Globus pallidus (tissue), 1 donor: ENCODE data around the gene ATG4A.

Experiments
- DNase-seq: peaks from one replicate; pipeline ENCODE4 v3.0.0-alpha.2; 2015; ENCODE audit warnings: low spot score

The ATG4A gene, protein sequence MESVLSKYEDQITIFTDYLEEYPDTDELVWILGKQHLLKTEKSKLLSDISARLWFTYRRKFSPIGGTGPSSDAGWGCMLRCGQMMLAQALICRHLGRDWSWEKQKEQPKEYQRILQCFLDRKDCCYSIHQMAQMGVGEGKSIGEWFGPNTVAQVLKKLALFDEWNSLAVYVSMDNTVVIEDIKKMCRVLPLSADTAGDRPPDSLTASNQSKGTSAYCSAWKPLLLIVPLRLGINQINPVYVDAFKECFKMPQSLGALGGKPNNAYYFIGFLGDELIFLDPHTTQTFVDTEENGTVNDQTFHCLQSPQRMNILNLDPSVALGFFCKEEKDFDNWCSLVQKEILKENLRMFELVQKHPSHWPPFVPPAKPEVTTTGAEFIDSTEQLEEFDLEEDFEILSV

DNA sequence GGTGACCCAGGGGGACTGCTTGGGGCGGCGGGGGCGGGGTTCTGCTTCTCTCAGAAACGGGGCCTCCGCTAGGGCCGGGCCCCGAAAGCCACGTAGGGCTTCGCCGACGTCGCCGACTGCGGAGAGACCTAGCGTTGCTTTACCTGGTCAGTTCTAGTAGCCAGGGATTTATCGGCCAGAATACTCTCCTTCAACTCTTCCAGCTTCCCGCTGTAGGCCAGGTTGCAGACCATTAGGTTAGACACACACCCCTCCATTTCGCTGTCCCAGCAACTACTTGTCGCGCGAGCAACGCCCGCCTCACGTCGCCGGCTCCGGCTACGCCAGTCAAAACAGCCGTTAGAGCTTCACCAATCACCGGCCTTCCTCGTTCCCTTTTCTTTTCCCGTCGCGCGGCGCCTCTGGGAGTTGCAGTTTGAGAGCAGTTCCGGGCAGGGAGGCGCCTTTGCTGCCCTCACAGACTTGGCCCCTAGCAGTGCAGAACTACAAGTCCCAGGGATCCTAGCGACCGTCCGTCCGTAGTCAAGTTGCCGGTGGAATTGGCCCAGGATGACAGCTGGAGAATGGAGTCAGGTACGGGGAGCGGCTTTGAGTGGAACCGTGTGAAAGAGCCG is at the start of gene ATG4A, which contains the start of gene PSMD10:
Gene ATG4A (plus strand): TSS at position 515 of the 614 bp plus-strand sequence. CDS start 49 bp downstream, at position 564.
Gene PSMD10 (minus strand): TSS at position 279 of the 614 bp plus-strand sequence. CDS start 22 bp downstream, at position 257.
- DNase-seq = peak; percentile 95

DNA sequence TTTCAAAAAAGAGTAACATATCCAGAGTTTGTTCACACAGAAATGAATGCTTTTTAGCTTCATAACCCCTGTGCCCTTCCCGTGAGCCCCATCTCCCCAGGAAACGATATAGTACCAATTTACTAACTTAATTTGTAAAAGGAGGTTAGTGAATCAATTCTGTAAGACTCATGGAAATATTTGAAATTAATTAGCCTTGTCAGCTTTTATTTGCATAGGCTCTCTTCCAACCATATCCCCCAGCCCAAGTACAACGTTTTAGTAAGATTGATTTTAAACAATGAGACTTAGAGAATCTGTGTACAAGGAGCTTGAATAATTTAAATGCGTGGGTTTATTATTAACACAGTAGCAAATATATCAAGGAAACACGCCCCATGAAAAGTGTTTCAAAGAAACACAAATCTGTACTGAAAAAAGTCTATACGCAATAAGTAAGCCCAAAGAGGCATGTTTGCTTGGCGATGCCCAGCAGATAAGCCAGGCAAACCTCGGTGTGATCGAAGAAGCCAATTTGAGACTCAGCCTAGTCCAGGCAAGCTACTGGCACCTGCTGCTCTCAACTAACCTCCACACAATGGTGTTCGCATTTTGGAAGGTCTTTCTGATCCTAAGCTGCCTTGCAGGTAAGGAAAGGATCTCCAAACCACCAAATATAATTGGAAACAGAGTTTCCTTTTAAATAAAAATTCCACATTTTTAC is 46.9 kb upstream of the ATG4A start, which contains the start of gene VSIG1:
Gene VSIG1 (plus strand): TSS at position 512 of the 703 bp plus-strand sequence. CDS start 66 bp downstream, at position 578.
- no peak for DNase-seq

DNA sequence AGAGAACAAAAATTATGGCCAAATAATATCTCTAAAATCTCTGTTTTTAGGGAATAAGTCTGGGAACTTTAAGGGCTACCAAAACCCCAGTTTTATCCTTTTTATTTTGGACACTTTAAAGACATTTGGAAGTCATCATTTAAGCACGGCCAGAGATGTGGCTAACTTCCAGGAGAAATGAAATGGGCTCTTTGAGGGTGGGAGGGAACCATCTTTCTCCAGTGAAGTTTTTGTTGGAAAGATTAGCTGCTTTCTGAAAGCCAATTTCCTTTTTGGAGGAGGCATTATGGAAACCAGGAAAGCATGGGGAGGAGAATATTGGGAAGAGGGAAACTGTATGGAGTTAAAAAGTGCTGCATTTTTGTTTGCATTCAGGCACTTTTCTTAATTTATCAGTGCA is 41.9 kb upstream of the ATG4A start:
- DNase-seq = no peak

DNA sequence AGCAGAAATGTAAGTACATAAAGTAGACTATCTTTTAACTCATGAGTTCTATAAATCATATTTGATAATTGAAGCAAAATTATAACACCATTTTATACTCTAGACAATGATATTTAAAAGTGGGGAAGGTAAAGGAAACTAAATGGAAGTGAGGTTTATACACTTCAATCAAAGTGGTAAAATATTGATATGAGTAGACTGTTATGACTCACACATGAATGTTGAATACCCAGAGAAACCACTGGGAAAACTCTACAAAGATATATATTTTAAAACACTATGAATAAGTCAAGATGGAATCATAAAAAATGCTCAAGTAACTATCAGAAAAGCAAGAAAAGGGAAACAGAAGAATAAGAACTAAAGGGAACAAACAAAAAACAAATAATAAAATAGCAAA is 38.4 kb upstream of the ATG4A start:
- no peak for DNase-seq

DNA sequence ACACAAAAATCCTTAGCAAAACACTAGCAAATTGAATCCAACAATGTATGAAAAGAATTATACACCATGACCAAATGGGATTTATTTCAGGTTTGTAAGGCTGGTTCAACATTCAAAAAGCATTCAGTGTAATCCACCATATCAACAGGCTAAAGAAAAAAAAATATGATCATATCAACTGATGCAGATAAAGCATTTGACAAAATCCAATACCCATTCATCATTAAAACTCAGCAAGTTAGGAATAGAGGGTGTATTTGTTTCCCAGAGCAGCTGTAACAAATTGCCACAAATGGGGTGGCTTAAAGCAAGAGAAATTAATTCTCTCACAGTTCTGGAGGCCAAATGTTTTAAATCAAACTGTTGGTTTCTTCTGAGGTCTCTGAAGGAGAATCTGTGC is 36.0 kb upstream of the ATG4A start:
- no peak for DNase-seq

DNA sequence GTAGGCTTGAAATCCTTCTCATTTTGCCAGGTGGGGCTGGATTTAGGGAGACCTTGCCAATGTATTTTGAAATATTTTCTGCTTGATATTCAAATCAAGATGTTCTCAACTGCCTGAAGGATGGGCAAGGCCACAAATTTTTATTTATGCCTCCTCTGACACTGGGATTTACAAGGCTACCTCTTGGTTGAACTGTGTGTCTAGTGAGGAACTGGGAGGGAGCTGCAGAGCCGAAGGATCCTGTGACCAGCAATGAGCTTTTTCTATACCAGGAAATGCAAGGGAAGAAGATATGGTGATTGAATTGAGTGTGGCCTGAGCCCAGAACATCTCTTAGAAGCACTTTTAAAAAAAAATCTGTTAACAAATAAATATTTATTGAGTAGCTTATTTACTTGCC is 31.8 kb upstream of the ATG4A start:
- no peak for DNase-seq

DNA sequence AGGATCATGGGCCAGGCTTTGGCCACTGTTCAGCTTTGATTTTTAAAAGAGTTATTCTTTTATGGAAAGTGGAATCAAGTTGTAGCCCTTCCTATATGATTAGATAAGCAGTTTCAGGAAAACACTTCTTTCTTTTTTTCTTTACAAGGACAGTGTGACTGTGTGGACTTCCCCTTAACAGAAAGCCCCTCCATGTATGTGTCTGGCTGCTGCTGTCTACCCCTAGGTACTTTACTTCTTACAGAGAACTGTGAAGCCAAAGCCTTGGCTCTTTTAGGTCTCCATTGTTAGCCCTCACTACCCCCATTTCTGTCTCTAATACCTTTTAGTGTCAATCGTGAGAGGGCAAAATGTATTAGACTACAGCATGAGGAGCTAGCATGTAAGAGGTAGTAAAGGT is 27.6 kb upstream of the ATG4A start:
- DNase-seq = no peak

DNA sequence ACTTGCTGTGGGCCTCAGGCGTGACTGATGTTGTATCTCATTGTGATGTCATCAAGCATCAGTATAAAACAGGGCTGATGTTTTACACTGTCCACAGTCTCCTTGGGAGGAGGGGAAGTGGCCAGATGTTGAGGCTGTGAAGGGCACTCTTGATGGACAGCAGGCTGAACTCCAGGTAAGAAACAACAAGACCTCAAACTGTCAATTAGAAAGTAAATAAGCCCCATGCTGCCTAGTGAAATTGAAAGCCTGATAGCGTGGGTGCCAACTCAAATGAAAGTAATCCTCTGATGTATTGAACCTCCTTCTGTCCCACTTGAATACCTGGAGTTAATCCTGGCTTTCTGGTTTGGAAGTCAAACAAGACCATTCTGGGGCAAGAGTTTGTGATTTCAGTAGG is 27.0 kb upstream of the ATG4A start:
- no peak for DNase-seq

DNA sequence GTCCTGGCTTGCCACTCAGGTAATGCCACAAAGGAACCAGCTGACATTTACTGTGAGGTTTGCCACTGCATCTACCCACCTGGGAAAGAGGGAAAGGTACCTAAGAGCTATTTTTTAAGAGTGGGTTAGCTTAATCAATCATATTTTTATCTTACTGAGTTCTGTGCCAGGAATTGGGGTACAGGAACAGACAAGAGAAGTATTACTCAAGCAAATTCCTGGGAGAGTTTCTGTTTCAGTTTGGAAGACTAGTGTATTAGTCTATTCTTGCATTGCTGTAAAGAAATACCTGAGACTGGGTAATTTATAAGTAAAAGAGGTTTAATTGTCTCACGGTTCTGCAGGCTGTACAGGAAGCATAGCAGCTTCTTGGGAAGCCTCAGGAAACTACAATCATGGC is 23.5 kb upstream of the ATG4A start:
- no peak for DNase-seq

DNA sequence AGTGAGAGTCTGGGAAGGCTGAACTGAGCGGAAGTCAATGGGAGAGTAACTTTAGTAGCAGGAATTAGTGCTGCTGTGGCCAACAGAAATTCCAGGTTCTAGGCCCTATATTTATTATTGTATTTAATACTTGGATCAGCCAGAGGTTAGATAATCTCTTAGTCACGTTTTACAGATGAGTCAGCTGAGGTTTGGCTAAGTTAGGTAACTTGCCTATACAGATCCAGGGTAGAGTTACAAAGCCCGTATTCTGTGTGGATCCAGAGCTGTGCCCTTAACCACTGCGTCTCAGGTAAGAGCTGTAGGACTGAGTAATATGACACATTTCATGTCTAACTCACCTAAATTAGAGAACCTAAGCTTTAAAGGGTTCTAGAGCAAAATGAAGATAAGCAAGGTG is 20.7 kb upstream of the ATG4A start:
- DNase-seq = no peak

DNA sequence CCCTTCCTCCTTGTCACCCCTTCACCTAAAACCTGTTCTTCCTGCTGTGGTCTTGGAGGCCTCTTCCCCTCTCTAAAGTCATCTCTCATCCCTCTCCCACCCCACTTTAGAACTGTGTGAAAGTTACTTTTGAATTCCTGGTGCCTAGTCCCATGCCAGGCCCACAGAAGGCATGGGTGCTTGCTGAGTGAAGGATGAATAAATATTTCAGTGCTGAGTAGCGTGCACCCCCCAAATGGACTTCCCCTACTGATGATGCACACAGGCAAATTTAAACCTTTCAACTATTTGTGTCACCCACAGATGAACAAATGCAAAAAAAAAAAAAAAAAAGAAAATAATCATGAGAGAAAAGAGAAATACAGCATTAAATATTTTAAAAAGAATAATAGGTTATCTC is 20.0 kb upstream of the ATG4A start:
- DNase-seq = no peak

DNA sequence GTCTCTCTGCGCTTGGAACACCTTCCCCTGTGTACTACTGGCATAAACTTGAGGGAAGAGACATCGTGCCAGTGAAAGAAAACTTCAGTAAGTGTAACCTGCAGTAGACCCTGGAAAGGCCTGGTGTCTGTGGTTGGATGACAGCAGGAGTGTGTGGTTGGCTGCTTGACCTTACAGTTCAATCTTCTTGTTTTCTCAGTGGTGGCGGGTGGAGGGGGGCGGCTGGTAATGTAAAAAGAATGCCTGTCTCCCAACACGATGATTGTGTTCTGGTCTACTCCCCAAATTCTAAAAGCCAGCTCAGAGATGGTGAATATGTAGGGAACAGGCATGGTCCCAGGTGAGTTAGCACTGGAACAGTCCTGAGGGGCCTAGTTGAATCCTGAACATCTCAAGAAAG is 18.8 kb upstream of the ATG4A start:
- no peak for DNase-seq

DNA sequence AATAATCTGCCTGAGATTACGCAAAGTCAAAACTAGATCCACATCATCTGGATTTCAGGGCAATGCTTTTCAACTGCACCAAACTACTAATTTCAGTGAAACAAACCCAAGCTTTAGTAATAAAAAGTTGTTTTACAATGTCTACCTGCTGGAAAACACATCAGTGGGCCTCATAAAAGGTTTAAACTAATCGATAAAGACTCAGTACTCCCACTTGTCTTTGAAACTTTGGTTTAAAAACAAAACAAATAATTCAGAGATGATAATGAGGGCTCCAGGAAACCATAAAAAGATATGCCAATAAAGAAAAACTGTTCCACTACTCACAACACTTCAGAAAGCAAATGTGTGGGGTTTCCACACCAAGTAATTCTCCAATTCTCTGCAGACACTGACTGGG is 10.5 kb upstream of the ATG4A start:
- no peak for DNase-seq

DNA sequence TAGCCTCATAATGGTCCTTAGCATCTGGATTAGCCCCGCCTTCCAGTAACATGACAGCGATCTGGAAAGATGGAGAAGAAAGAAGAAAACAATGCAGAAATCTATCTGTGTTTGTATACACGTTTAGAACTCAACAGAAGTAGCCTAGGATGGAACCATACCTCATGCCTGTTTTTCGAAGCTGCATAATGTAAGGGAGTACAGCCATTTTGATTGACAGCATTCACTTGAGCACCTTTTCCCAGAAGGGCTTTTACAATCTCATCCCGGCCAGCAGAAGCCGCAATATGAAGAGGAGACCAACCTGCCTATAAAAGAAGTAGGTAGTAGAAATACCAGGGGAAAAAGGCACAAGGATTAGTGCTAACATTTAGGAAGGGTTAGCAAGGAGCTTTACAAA is 3.8 kb upstream of the ATG4A start:
- DNase-seq = no peak

DNA sequence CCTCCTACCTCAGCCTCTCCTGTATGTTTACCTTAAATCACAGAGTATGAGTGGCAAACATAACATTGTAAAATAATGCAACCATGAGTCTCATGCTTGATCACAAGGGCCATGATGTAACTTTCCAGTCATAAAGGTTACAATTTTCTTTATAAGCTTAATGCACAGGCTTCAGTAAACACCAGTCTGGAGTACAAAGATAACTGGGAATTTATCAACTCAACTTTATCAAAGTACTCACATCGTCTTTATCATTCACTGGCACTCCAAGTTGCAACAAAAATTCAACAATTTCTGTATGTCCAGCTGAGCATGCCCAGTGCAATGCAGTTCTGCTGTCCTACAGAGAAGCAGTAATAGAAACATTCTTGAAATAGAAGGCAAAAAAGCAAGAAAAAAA is 3.1 kb upstream of the ATG4A start:
- no peak for DNase-seq

DNA sequence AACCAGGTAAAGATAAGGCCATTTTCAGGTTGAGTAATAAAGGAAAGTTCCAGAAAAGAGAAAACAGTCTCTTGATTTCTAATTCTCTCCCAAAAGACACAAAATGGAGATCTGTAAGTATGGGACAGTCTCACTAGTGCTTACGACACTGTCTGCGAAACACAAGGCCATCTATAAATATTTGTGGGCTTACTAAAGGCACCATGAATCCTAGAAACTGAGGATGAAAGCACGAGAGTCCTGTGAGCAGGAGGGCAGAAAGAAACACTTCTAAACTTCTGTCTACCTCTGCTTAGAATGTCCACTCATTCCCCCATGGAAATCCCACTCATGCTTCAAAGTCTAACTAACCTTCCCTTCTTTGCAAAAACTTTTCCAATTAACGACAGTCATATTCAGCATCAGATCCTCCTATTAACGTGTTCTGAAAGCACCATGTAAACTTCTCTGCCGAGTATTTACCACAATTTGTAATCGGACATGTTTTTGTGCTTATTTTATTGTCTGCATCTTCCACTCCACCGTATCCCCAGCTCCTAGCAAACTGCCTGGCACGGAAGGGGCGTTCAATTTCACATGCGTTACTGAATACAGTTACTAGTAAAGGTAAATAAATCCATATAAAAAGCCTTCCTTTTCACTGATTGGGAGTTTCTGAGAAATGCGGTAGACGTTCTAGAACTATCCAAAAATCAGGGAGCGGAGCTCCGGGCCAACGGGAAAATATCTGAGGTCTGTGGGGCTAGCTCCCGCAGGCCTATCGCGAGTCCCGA is 901 bp upstream of the ATG4A start:
- no peak for DNase-seq

DNA sequence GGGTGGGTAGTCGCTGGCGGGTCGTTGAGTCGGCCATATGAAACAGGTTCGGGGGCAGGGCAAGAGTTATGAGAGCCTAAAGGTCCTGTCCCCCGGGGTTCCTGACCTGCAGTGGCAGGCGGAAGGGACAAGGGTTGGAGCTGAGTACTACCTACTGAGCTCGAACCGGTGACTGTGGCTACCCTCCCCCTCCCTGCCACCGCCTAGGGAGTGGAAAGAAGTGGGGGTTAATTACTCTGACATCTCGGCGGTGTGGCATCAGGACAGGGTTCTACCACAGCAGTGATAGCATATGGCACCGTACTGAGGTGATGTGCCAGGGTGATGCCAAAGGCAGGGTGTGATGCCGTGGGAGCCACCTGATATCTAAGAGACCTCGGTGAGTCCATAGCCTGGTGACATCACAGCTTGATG is 307 bp downstream of the ATG4A start:
- no peak for DNase-seq

DNA sequence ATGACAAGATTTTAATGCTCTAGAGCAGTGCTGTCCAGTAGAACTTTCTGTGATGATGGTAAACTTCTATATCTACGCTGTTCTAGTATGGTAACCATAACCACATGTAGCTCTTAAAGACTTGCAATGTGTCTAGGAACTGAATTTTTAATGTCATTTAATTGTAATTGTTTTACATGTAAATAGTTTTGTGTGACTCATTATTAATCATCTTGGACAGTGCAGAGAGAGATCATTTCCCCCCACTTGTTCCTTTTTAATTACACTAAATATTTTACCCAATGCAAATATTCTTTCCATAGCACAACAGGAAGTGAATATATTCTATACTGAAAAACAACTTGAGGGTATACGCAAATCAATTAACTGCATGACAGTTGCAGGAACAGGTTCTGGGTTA is 5.8 kb downstream of the ATG4A start:
- DNase-seq = no peak

DNA sequence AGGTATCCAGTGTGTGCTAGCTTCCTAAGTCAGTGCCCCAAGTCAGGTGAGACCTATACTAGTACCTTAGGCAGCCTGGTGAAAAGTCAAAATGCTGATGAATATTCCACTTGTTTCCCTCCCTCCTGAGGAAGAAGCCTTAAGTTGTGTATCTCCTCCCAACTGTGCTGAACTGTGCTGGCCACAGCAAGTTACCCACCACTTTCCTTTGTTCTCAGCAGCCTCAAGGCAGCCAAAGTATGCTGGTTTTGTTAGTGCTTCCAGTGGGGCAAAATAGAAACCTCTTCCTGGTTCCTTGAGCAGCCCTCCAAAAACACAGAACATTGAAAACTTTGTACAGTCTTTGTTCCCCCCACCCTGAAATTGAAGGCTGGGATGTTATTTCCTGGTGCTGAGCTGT is 13.9 kb downstream of the ATG4A start:
- DNase-seq = no peak

DNA sequence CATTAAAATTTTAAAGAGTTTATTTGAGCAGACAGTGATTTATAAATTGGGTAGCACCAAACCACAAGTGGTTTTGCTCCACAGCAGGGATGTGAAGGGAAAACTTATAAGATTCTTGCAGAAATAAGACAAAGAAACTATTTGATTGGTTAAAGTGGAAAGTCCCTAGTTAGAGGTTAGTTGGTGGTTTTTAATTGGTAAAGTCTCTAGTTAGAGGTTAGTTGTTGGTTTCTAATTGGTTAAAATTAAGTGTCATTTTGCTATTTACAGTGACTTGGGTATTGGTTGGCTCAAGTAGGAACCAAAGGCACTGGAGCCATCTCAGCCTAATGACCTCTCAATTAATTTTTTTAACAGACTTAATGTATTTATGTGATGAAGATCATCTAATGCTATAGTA is 23.0 kb downstream of the ATG4A start:
- DNase-seq = no peak

DNA sequence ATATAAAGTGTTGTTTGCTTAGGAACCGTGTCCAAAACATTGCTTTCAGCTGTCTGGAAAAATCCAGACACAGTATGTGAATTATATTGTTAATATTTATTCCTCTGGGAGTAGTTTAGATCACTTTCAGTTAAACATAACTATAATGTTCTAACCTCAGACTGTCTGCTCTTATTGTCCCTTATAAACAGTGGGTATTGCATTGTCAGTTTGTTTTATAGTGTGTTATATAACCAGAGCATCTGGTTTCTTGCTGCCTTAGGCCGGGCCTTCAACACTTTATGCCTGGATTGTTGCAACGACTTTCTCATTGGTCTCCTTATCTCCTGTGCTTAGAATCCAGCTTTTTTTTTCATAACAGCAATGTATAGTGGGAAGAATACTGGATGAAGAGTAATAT is 26.4 kb downstream of the ATG4A start:
- no peak for DNase-seq

DNA sequence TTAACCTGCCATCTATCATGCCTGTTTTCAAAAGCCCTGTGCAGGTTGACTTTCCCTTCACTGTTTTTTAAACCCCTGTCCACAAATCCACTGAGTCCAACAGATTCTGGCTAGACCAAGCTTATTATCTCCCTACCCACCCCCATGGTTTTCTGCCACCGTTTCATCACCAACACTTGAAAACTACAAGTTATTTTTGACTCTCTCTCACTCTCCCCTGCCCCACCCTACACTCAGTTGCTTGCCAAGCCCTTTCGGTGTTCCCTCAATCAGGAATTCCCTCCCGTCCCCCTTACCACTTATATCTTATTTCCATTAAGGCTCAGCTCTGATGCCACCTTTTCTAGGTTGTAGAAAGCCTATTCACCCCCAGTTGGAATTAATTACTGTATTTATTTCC is 29.7 kb downstream of the ATG4A start:
- DNase-seq = no peak
